Measurements from ENCODE around the gene CD164.
"Not testable (repeated sequence)": the region's sequence is repeated elsewhere in the genome, so short reads cannot be mapped to it uniquely, and the experiment has no call there.

The CD164 gene

DNA sequence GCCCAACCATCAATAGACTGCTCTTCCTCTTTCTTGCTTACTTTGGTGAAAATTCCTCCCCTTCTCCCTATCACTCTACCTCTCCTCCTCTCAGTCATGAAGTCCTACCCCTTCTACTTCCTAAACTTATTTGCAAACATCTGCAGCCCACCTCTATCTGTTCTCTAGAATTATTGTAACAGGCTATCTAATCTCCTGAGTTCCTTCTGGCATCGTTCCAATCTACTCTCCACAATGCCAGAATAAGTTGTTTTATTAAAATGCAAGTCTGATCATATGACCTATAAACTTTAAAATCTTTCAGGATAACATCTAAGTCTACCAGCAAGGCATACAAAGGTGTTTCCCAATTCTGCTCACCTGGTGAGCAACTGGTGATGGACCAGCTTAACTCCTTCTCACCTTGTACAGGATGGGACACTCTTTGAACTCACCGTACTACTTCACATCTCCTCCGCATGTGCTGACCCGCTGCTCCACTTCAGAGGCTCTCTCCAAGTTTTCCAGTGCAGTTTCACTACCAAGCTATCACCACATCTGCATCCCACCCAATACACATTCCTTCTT lies 7.9 kb downstream of the CD164 start:
- DNase-seq (ENCODE audit: low spot score), result no peak

DNA sequence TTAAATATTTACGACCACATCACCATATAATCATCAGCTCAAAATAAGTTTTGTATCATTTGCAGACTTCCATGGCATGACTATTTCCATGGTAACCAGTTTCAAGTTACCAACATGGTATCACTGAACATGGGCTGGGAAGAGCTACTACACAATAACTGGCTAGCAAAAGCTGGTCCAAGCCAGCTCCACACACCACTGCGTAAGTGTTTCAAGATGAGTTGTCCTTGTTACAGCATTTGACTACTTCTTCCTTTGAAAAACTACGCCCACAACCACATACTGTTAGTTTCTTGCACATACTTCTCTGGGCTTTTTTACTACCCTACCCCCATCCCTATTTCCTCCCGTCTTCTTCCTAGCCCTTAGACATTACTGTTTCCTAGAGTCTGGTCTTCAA lies 8.5 kb downstream of the CD164 start:
- DNase-seq (ENCODE audit: low spot score), result no peak

DNA sequence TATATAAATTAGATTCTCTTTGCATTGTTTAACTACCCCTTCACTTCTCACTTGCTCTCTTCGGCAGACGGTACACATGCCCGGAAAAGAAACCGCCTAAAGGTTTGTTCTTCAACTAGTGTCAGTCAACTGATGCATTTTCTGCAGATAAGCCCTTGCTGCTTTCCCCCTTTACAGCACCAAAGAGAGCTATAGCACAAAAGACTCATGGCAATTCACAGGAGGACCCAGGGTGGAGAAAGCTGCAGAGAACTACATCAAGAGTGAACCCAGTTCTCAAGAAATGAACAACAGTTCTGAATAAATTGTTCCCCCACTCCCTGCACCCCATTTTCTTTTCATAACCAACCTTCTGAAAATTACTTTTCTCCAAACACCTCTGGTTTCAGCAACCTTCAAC lies 8.9 kb downstream of the CD164 start:
- no peak for DNase-seq (ENCODE audit: low spot score)

DNA sequence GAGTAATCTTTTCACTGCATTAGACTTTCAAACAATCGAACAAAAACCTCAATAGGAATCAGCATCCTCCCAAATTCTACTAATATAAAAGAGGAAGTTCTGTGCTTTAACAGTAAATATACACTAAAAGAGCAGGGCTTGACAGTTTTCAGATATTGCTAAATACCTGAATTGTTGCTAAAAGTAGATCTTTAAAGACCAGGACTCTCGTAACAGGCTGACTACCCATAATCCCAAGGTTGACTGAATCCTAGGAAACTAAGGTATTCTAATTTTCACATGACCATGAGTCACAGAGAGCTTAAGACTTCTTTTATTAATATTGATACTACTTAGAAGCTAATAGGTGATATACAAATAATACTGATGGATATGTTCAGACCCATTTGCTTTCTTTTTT lies 10.1 kb downstream of the CD164 start:
- no peak for DNase-seq (ENCODE audit: low spot score)

DNA sequence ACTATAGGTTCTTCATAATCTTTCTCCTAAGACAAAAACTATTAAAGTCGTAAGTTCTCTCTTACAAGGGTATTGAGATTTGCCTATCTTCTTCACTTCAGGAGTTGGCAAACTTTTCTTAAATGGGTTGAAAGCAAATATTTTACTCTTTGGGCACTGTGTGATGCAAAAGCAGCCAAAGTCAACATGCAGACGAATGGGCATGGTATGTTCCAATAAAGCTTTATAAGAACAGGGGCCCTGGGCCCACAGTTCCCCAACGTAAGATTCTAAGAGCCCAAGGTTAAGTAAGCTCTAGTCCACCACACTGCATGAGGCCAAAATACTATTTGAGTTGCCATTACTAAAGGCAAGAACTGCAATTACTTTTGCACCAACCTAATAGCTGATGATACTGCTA lies 11.5 kb downstream of the CD164 start:
- no peak for DNase-seq (ENCODE audit: low spot score)

DNA sequence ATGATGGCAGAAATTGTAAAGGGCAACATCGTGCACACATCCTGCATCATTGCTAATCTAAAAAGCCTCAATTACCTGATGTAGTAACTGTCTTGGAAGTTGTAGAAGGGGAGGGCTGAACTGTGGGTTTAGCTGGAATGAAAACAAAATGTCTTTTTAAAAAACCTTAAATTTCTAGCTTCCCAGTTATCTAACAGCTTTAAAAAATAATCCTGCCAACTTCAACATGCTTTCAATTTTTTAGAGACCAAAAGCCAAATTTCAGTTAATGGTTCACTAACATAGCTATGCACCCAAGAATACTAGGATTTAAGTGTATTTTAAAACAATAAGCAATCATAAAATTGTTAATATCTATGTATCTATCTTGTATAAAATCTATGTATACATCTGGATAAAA lies 11.9 kb downstream of the CD164 start:
- no peak for DNase-seq (ENCODE audit: low spot score)

DNA sequence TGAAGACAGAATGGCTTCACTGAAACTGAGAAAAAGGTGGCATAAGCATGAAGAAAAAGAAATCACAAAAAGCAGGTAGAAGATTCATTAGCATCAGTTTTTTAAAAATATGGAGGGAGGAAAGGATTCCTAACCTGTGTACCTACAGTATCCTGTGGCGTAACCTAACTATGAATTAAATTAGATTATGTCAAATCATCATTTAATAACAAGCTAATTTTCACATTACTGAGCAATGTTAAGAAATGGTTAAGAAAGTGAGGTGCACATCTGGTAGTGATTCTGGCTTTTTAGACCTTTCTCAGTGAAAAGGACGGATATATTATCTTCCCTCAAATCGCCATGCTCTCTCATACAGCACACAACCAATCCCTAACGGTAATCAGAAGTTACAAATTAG lies 12.5 kb downstream of the CD164 start:
- no peak for DNase-seq (ENCODE audit: low spot score)

DNA sequence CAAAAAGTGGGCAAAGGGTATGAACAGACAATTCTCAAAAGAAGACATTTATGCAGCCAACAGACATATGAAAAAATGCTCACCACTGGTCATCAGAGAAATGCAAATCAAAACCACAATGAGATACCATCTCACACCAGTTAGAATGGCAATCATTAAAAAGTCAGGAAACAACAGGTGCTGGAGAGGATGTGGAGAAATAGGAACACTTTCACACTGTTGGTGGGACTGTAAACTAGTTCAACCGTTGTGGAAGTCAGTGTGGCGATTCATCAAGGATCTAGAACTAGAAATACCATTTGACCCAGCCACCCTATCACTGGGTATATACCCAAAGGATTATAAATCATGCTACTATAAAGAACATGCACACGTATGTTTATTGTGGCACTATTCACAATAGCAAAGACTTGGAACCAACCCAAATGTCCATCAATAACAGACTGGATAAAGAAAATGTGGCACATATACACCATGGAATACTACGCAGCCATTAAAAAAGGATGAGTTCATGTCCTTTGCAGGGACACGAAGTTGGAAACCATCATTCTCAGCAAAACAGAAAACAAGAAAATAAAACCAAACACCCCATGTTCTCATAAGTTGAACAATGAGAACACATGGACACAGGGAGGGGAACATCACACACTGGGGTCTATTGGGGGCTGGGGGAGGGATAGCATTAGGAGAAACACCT lies 17.7 kb downstream of the CD164 start:
- DNase-seq (ENCODE audit: low spot score), result not testable (repeated sequence)

DNA sequence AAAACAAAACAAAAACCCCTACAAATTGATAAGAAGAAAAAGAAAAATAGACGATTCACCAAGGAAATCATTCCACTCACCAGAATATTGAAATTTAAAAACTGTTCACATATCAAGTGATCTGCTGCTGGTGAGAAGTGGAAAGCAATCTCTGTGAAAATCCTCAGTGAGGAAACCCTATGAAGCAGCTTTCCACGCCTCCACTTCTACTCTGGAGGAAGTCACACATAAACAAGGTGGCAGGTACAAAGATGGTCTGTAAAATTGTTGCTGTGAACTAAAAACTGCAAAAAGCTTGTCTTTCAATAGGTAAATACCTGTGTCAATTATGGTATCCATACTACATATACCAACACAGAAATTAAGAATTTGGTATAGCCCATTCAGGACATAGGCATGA lies 18.5 kb downstream of the CD164 start:
- DNase-seq (ENCODE audit: low spot score), result no peak

DNA sequence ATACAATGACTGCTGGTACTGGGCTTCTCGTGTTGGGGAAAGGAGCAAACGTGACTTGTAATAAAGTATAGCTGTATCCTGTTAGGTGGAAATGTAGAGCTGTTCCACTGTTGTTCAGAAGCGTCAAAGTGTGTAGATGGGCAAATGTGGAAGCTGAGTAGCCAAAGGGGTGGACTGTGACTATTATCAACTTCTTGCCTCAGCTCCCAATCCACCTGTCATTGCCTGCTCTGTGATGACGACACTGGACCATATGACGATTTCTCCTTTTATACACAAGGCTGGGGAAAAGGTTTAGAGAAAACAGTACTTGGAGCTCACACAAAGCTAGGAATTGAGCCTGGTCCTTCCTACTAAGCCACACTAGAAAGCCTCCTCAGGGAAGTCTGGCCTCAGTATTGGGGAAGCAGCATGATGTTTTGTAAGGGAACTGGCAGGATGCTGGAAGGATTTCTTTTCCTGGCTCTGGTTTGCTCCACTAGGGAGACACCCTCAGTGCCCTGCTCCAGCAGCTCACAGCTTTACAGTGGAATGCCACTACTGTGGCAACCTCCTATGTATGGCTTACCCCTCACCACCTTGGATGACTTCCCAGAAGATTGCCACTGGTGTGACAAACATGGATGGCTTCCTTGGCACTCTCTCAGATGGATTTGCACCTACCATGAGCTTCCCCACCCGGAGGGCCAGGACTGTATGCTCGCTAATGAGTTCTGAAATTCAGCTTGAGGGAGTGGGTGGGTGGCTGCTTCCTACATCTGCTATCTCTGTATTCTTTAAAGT lies 20.0 kb downstream of the CD164 start:
- DNase-seq (ENCODE audit: low spot score), result no peak

DNA sequence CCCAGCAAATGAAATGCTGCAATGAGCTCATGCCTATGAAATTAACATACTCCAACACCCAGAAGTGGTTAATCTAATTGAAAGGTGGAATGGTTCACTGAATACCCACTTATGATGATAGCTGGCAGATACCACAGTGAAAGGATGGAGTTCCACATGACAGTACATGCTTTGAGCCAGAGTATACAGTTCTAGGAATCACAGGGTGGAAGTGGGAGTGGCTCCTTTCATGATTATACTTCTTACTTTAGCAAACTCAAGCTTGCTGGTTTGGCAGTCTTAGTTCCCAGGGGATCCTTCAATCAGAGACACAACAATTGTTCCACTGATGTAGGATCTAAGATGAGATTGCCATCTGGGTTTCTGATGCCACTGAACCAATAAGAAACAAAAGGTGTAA lies 21.5 kb downstream of the CD164 start:
- DNase-seq (ENCODE audit: low spot score), result no peak

DNA sequence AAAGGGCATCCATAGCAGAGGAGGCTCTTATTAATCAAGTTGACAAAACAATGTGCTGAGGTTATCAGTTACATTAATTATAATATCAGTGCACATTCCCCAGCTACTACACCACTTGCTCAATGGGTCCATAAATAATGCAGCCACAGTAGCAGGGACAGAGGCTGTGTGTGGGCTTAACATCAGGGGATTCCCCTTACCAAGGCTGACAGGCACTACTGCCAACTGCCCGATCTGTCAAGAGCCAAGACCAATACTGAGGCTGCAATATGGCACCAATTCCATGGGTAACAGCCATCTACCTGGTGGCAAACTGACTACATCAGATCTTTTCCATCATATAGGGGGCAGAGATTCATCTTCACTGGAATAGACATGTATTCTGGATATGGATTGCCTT lies 22.0 kb downstream of the CD164 start:
- no peak for DNase-seq (ENCODE audit: low spot score)

DNA sequence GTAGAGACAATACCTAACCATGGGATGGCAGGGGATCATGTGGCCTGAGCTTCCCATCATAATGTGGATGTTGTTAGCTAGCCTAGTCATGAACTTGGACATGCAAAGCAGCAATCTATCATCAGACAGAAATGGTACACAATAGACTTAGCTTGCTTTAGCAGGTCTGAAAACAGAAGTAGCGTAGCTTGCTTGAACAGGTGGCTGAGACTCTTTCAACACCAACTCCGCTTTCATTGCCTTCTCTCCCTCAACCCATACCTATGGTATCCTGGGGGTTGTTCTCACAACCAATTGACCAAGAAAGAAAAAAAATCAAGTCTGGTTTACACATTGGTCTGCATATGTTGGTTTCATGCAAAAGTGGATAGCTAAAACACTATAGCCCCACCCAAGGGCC lies 23.0 kb downstream of the CD164 start:
- DNase-seq (ENCODE audit: low spot score), result no peak

DNA sequence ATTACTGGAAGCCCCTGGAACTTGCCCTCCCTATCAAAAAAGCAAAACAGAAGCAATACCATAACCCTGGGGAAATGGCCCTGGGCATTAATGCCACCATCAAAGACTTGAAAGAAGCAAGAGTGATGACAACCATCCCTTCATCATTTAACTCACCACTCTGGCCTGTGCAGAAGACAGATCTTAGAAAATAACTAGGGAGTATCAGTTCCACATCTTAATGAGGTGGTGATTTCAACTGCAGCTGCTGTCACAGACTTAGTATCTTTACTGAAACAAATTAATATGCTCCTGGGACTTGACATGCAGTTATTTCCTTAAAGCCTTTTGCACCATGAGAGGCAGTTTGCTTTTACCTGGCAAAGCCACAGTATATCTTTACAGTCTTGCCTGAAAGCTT lies 24.1 kb downstream of the CD164 start:
- no peak for DNase-seq (ENCODE audit: low spot score)

DNA sequence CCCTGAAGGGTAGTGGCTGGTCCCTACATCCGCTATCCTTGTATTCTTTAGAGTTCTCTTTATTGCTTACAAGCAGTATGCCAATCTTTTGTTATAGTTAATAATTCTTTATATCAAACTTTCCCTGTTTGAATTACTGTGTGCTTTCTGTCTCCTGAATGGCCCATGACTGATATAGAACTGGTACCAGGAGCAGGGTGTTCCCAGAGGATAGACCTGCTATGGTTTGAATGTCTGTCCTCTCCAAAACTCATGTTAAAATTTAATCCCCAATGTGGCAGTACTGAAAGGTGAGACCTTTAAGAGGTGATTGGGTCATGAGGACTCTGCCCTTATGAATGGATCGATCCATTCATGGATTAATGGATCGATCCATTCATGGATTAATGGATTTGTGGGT lies 26.0 kb downstream of the CD164 start:
- no peak for DNase-seq (ENCODE audit: low spot score)

DNA sequence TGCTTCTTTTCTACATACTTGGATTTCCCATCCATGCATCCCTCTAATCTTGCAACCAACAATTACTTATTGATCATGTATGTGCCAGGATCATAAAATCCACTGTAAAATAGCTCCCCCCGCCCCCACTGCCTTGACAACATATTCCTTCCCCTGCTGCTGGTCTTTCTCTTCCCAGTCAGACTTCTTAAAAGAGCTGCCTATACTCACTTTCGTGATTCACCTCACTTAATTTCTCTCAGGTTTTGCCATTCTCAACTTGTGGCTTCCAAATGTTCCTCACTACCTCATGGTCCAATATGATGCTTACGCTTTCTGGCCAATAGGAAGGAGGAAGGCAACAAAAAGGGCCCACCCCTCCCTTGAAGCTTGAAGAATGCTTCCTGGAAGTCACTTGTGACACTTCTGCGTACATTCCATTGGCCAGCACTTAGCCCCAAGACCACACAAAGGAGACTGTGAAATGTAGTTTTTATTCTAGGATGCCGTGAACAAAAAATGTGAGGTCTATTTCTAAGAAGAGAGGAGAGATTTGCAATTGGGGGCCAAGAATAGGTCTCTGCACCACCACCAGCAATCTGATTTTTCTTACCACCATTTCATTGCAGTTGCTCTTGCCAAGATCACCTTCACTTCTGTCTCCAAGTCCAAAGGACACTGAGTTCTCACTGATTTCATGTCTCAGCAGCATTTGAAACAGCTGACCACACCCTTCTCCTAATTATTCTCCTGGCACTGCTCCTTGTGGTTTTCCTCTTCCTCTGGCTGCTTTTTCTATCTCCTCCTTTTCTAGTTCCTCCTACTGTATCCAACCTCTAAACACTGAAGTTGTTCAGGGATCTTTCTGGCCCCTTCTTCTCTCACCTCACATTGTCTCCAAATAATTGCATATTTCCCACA lies 30.8 kb downstream of the CD164 start:
- peak; percentile 46 for DNase-seq (ENCODE audit: low spot score)

DNA sequence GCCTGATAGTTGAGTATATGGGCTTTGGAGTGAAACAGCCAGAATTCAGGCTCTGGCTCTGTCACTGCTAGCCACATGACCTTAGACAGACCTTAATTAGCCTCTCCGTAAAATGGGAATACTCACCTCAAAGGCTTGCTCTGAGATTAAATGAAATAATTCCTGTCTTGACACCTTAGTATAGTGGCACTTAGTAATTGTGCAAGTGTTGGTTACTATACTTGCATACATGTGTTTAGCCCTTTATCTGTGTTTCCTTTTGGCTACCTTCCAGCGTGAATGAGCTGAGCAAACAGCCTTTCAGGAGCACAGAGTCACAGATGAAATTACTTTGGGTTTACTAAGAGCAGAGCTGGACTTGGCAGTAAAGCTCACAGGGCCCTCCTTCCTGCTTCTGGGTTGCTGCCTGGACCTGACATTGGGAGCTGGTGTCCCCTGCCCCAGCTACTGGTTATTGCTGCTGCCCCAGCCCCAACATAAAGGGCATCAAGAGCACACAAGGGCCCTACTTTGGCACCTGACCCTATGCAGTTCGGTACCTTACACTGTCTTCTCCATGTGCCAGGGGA lies 32.8 kb downstream of the CD164 start:
- DNase-seq (ENCODE audit: low spot score), result peak; percentile 65

DNA sequence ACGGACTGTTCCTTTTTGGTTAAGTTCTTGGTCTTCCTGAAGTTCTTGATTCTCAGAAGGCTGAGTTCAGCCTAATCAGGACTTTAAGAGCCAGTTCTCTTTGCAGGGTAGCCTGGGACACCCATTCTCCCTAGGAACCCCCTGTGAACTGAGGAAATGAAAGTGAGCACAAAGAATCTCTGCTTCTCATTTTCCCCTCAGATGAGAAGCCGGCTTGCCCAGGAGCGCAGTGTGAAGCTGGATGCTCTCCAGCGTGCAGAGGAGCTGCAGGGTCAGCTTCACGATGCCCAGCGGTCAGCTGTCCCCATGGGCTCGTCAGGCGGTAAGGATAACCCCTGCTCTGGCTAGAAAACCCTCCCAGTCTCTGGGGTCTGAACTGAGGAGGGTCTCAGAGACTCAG lies 34.0 kb downstream of the CD164 start:
- DNase-seq (ENCODE audit: low spot score), result no peak

DNA sequence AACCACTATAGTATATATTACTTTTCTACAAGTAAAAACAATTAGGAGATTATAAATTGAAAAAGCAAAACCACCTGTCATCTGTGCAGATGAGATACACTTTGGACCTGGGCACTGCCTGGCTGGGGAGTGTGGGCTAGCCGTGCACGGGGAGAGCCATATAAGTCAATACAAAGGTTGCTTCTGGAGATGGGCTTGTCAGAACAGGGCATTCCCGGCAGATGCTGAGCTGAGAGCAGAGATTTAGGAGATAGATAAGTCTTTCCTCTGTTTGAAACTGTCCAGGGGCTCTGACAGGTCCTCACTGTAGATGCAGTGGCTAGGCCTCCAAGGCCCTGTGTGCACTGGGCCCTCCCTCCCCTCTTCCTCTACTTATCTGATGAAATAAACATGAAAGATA lies 34.5 kb downstream of the CD164 start:
- DNase-seq (ENCODE audit: low spot score), result no peak

DNA sequence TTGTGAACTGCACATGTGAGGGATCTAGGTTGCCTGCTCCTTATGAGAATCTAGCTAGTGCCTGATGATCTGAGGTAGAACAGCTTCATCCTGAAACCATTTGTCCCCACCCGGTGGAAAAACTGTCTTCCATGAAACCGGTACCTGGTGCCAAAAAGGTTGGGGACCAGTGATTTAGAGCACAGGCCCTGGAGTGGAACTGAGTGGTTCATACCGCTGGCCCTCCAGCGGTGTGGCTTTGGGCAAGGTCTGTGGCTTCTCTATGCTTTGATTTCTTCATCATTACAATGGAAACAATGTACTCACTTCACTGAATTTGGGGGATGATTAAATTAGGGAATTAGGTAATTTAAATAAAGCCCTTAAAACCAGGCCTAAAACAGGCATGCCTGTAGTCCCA lies 36.3 kb downstream of the CD164 start:
- no peak for DNase-seq (ENCODE audit: low spot score)

DNA sequence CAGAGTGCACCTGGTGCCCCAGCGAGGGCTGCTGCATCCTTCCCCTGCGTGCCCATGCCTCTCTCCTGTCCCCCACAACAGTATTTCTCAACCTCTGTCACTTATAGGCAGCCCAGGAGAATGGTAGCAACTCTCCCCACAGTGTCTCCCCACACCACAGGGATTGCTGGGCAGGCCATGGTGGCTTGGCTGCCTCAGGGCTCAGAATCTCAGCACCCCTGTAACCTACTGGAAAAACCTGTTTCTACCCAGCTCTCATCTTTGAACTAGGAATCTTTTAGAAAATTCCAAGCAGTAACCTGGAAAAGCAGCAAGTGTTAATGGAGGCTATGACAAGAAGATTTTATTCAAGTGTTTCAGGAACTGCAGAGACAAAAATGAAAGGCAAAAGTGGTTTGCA lies 38.0 kb downstream of the CD164 start:
- no peak for DNase-seq (ENCODE audit: low spot score)

DNA sequence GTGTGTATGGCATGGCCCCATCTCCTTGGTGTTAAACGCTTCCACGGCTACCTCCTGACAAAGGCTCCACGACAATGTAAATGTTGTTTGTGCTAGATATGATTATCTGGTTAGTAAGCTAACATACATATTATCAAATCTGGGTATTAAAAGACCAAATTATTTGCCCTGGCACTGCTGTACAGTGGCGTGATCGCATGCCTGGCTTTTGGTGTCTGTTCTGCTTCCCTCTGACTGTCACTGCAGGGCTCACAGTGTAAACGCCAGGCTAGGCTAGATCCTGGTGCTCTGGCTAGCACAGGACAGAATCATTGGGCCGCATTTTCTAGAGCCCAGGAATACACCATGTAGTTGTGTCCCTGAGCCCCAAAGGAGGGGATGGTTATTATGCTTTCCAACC lies 38.7 kb downstream of the CD164 start:
- DNase-seq (ENCODE audit: low spot score), result no peak

Measured in GM03348 (cell line).